Body of pancreas (tissue), 4 donors: ENCODE measurements around the gene NTHL1.

Experiments
- CTCF ChIP-seq, 7 experiments: fragments of 450-650 bp in 4 of 7; fragments of 200-600 bp in 3 of 7; sonication (generic) in 3 of 7; IDR thresholded peaks; one replicate each; pipeline ENCODE4 v1.5.1; 2016 to 2019; ENCODE audit warnings: antibody characterized with exemption in 7 of 7
- POLR2A ChIP-seq, 3 donors: fragments of 450-650 bp; IDR thresholded peaks; one replicate each; pipeline ENCODE4 v1.6.1; 2016; ENCODE audit warnings: antibody characterized with exemption in 3 of 3, mild to moderate bottlenecking in 2 of 3

DNA sequence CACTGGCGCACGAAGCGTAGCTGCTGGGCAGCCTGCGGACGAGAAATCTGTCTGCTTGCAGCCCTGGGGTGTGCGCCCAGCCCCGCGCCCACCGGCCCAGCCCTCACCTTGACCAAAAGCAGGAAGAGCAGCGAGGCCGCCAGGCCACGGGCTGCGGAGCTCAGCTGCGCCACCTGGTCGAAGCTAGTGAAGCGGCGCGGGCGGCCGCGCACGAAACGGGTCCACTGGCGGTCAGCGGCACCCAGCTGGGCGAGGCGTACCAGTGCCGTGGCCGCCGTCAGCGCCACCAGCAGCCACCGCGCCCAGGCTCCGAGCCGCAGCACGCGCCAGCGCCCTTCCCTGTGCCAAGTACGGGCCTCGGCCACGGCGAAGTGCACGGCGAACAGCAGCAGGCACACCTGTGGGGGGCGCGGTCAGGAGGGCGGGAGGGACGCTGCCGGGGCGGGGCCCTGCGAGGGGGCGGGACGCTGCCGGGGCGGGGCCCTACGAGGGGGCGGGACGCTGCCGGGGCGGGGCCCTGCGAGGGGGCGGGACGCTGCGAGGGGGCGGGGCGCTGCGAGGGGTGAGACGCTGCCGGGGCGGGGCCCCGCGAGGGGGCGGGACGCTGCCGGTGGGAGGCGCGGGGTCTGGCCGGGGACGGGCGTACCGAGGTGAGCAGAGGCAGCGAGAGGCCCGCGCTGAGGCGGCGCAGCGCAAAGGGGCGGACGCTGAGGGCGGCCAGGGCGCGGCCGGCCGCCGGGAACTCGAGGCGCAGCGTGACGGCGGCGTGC is 43.3 kb upstream of the NTHL1 start:
- TF ChIP-seq POLR2A (IDR thresholded peaks at IDR 0.05): peak in 1 of 3 donors; percentile 29
- TF ChIP-seq CTCF (IDR thresholded peaks at IDR 0.05): peak in 6 of 7 experiments; percentile 21 to 70 (median 49)
